Colonic mucosa (tissue), 4 donors: ENCODE results near the gene MVD. TPM values are rescaled to one million over a fixed set of nuclear protein-coding genes. Genes with fewer than 3 reads are reported as not detected.

Experiments
- DNase-seq: peaks from one replicate; pipeline ENCODE4 v3.0.0-alpha.2; 2020
- H3K27ac ChIP-seq: fragments of 200-600 bp; one replicate; pipeline ENCODE4 v1.8.0; 2021
- H3K27me3 ChIP-seq: fragments of 200-600 bp; one replicate; pipeline ENCODE4 v1.8.0; 2021
- H3K36me3 ChIP-seq: fragments of 200-600 bp; one replicate; pipeline ENCODE4 v1.8.0; 2021
- H3K4me1 ChIP-seq: fragments of 200-600 bp; one replicate; pipeline ENCODE4 v1.8.0; 2021; ENCODE audit warnings: mild to moderate bottlenecking
- H3K4me3 ChIP-seq: fragments of 200-600 bp; one replicate; pipeline ENCODE4 v1.8.0; 2021
- H3K9ac ChIP-seq, 2 donors: one replicate each; pipeline ENCODE4 v1.7.0; 2013; ENCODE audit warnings: control low read depth in 2 of 2, low read depth in 2 of 2, low read length in 2 of 2
- H3K9me3 ChIP-seq: fragments of 200-600 bp; one replicate; pipeline ENCODE4 v1.8.0; 2021
- CTCF ChIP-seq: fragments of 200-600 bp; IDR thresholded peaks from one replicate; pipeline ENCODE4 v1.8.0; 2022; ENCODE audit warnings: antibody characterized with exemption, mild to moderate bottlenecking
- intact Hi-C: fragments of 100-400 bp; cut with DNase I; formaldehyde crosslinking; loops from one replicate; pipeline ENCODE4 v1.14.1; 2022
- total RNA-seq, 2 donors: library from RNA; stranded (reverse); fragmentation: NEBNext Ultra II Directional in 1 of 2; extraction: Animal tissue kit (Norgen Biotek cat#: 25700) in 1 of 2; gene quantifications; one replicate each; pipeline ENCODE4 v1.2.1, GENCODE V29; 2021
- donor health status: healthy.
- donor health status: DM: no; HTN: no; CAD: no.
- donor health status: DM: no; HTN: no; CAD: no.

Gene MVD
- total RNA-seq, 2 donors from 2014 or later = 86.2 to 132 TPM

DNA sequence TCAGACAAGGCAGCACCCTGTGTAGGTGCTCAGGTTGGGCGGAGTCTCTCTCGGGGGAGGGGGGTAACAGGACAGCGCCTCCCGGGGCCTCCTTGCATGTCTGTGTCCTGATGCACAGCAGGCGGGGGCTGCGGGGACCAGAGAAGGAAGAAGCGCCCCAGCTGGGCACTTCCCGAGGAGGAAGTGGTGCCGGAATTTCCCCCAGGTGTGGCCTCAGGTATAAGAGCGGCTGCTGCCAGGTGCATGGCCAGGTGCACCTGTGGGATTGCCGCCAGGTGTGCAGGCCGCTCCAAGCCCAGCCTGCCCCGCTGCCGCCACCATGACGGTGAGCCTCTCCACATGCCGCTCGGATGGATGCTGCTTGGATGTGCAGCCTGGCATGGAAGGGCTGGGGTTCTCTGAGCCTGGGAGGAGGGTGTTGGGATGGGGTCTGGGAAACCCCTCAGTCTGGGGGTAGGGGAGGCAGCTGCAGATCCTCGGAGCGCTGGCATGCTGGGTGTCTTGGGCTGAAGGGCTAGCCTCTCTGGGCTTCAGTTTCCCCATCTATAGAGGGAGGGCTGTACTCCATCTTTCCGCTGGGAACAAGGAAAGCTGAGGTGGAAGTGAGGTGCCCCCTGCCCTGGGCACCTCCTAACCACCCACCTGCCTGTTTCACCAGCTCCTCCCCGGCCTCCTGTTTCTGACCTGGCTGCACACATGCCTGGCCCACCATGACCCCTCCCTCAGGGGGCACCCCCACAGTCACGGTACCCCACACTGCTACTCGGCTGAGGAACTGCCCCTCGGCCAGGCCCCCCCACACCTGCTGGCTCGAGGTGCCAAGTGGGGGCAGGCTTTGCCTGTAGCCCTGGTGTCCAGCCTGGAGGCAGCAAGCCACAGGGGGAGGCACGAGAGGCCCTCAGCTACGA is 24.3 kb downstream of the MVD start, which contains the start of gene IL17C:
TSS of gene IL17C (plus strand) at position 250 of the 908 bp plus-strand sequence. CDS start at position 320, 70 bp downstream.
- intact Hi-C loops = no loop called here
- DNase-seq = peak; percentile 79
- no peak within 1 kb of the TSS for H3K27ac ChIP-seq
- H3K36me3 ChIP-seq = no peaks in the 10 kb centered on the region
- TF ChIP-seq CTCF = no peak
- no peak within 1 kb of the TSS for H3K4me3 ChIP-seq
- H3K9ac ChIP-seq = peak within 1 kb of the TSS in 1 of 2 donors; percentile 33
- H3K9me3 ChIP-seq = no peaks in the 10 kb centered on the region
- peaks cover 15% of the 10 kb centered on the region for H3K4me1 ChIP-seq
- H3K27me3 ChIP-seq = peaks cover 24% of the 10 kb centered on the region

DNA sequence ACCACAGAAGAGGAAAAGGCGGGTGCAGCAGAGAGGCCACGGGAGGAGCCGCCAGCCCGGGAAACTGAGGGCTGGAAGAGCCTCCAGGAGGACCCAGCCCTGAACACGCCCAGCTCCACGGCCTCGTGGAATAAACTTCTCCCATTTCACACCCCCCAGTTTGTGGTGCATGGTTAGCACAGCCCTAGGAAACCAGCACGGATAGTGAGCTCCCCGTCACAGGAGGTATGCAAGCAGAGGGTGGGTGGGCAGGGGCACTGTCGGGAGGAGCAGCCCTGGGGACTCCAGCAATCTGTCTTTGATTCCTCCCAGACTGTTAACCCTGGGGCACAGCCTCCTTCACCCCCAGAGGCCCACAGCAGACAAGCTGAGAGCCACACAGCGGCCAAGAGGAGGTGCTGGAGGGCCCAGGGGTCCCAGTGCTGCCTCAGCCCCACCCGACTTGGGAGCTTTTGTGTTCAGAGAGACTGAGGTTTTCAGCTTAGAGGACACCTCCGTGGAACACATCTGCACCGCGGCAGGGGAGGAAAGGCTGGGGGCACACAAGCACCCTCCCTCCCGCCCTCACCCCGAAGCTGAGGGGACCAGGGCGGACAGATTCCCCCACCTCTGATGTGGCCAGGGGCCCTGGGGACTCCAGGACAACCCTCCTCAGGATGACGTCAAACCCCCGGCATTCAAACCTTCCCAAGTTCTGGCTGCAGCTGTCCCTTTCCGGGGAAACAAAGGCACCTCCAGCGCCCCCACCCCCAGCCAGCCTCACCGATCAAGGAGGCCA is 26.2 kb downstream of the MVD start:
- H3K4me3 ChIP-seq = no peak overlapping the region
- no peak for TF ChIP-seq CTCF
- peaks cover 24% of the 10 kb centered on the region for H3K27me3 ChIP-seq
- no peak overlapping the region for H3K9ac ChIP-seq
- no peaks in the 10 kb centered on the region for H3K36me3 ChIP-seq
- DNase-seq = no peak
- no peak overlapping the region for H3K27ac ChIP-seq
- no peaks in the 10 kb centered on the region for H3K9me3 ChIP-seq
- H3K4me1 ChIP-seq = peaks cover 15% of the 10 kb centered on the region
- intact Hi-C loops = no loop called here

DNA sequence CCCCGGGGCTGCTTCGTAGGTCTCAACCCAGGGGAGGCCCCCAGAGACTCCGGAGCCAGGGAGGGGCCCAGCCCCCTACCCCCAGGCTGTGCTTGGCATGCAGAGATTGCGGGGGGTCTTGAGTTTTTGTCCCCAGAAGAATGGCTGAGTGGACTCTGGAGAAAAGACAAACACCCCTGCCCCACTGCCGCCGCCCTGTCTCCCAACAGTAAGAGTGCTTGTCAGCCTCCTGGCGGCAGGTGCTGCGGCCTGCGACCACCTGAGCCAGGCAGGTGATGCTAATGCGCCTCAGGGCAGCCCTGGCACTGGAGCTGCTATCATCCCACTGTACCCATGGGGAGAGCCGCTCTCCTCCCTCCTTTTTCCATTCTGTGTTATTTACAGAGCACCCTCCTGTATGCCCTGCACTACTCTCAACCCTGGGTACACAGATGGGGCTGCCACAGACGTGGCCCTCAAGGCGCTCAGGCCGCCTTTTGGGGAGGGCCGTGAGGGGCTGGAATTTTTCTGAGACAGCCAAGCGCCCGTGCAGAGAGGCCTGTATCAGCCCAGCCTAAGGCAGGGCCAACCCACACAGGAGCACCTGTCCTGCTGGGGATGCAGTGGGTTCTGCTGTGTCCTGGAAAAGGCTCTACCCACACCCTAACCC is 27.1 kb downstream of the MVD start:
- no peak overlapping the region for H3K4me3 ChIP-seq
- DNase-seq = no peak
- H3K27ac ChIP-seq = no peak overlapping the region
- no peak overlapping the region for H3K9ac ChIP-seq
- H3K9me3 ChIP-seq = no peaks in the 10 kb centered on the region
- H3K4me1 ChIP-seq = peaks cover 15% of the 10 kb centered on the region
- no peaks in the 10 kb centered on the region for H3K36me3 ChIP-seq
- intact Hi-C loops = no loop called here
- TF ChIP-seq CTCF = no peak
- peaks cover 21% of the 10 kb centered on the region for H3K27me3 ChIP-seq

DNA sequence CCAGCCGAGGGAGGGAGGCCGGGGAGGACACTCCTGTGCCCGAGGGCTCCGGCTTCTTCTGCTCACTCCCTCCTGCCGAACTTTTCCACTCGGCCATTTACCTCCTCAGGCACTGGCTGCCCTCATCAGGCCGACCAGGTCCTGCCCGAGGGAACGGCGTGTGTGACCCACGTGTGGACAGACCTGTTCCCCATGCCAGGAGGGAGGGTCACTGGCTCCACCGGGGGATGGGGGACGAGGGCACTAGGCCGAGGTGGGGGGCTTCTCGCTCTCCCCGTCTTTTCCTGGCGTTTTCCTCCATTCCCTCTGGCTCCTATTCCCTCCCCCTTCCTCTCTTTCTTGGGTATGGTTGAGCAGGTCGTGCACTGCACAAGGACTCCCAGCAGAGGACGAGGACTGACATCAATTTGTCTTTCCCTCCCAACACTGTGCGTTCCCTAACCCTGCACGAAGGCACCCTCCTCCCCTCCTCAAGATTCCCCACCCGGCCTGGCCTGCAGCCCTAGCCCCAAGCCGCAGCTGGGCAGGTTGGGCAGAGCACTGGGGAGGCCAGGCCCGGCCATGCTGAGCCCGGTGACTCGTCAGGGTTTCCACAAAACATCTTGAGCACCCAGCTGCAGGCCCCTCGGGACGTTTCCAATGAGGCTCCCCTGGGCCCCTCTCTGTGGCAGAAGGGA is 27.8 kb downstream of the MVD start:
- peak overlapping the region; percentile 44 for H3K4me3 ChIP-seq
- peaks cover 15% of the 10 kb centered on the region for H3K27me3 ChIP-seq
- intact Hi-C loops = no loop called here
- peak overlapping the region in 1 of 2 donors; percentile 80 for H3K9ac ChIP-seq
- H3K27ac ChIP-seq = no peak overlapping the region
- TF ChIP-seq CTCF = no peak
- no peaks in the 10 kb centered on the region for H3K36me3 ChIP-seq
- H3K4me1 ChIP-seq = peaks cover 15% of the 10 kb centered on the region
- no peaks in the 10 kb centered on the region for H3K9me3 ChIP-seq
- no peak for DNase-seq
